Measurements from ENCODE around the gene MPV17L2.
"Not testable (repeated sequence)": the region's sequence is repeated elsewhere in the genome, so short reads cannot be mapped to it uniquely, and the experiment has no call there.

MPV17L2 gene

DNA sequence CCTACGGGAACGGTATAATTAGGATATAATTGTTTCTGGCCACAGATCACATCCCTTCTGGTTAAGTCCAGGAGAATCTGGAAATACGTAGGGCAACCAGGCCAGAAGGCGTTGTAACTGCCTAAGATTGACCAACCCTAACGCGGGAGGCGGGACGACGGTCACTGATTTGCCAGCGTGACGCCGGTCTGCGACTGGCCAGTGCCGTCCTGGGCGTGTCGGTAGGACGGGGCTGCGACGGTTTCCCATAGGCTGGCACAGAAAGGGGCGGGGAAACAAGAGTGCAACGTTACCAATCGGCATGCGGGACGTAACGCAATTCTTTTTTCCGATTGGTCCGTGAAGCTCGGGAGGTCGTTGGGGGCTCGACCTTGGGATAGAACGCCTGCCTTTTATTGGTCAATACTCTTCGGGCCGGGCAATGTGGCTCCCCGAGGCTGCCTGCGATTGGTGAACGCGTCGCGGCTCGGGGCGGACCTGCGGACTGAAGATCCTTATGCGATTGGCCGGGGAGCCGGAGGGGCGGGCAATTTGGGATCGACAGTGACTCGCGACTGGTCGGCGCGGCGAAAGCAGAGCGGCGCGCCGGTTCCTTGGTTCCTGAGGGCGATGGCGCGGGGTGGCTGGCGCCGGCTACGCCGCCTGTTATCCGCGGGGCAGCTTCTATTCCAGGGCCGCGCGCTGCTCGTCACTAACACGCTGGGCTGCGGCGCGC is at the start of gene MPV17L2:
Gene MPV17L2, plus strand, starts transcription at position 546 of the 715 bp plus-strand sequence. Its CDS starts 64 bp downstream, at position 610.
- peak; percentile 100 for DNase-seq (ENCODE audit: low spot score)

- no peak for DNase-seq (ENCODE audit: low spot score)
These were observed 49.1 kb upstream of the MPV17L2 start for GRCh38 chr19:18143902-18144301.

GRCh38 chr19:18144361-18144760 is 48.7 kb upstream of the MPV17L2 start:
- DNase-seq (ENCODE audit: low spot score): no peak

- DNase-seq (ENCODE audit: low spot score): no peak
These were observed 48.1 kb upstream of the MPV17L2 start for GRCh38 chr19:18144906-18145305.

DNA sequence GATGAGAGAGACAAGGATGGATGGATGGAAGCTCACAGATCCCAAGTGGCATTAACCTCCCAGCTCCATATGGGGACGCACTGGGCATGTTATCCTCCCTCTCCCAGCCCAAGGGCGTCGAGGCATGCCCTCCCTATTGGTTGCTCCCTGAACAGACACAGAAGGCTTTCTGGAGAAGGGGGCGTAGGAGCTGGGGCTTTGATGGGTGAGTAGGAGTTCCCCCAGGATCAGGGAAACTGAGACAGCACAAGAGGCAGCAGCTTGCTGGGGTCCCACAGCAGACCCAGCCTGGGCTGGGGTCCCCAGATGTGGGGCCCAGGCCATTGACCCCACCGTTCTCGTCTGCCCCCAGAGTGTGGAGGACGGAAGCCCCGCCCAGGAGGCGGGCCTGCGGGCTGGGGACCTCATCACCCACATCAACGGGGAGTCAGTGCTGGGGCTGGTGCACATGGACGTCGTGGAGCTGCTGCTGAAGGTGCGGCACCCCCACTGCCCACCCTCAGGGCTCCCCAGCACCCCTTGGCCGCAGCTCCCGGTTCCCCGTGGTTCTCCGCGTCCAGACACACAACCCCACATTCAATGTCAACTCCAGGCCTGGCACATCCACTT is 47.5 kb upstream of the MPV17L2 start:
- no peak for DNase-seq (ENCODE audit: low spot score)

DNA sequence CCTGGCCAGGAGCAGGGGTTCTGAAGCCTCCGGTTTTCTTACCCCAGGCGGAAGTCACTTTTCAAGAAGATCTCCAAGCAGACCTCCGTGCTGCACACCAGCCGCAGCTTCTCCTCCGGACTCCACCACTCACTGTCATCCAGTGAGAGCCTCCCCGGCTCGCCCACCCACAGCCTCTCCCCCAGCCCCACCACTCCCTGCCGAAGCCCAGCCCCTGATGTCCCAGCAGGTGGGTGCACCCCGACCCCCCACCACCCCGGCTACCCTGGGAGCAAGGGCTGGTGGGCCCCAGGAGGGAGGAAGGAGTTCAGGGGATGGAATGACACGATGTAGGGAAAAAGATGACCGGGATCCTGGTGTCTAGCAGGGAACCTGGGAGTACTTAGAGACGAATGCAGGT is 45.6 kb upstream of the MPV17L2 start:
- no peak for DNase-seq (ENCODE audit: low spot score)

- DNase-seq (ENCODE audit: low spot score): no peak
These were observed 43.4 kb upstream of the MPV17L2 start for GRCh38 chr19:18149596-18149975.

- DNase-seq (ENCODE audit: low spot score): no peak
These were observed 42.0 kb upstream of the MPV17L2 start for GRCh38 chr19:18150776-18151624.

GRCh38 chr19:18152442-18152816 is 40.6 kb upstream of the MPV17L2 start:
- peak; percentile 97 for DNase-seq (ENCODE audit: low spot score)

GRCh38 chr19:18152817-18153555 is 40.0 kb upstream of the MPV17L2 start, which contains the start of gene PIK3R2:
Gene PIK3R2, plus strand, starts transcription at chr19:18153163. Its CDS starts 2,717 bp downstream, at chr19:18155880.
- DNase-seq (ENCODE audit: low spot score): peak; percentile 99

GRCh38 chr19:18153556-18154134 is 39.4 kb upstream of the MPV17L2 start:
- DNase-seq (ENCODE audit: low spot score): no peak

DNA sequence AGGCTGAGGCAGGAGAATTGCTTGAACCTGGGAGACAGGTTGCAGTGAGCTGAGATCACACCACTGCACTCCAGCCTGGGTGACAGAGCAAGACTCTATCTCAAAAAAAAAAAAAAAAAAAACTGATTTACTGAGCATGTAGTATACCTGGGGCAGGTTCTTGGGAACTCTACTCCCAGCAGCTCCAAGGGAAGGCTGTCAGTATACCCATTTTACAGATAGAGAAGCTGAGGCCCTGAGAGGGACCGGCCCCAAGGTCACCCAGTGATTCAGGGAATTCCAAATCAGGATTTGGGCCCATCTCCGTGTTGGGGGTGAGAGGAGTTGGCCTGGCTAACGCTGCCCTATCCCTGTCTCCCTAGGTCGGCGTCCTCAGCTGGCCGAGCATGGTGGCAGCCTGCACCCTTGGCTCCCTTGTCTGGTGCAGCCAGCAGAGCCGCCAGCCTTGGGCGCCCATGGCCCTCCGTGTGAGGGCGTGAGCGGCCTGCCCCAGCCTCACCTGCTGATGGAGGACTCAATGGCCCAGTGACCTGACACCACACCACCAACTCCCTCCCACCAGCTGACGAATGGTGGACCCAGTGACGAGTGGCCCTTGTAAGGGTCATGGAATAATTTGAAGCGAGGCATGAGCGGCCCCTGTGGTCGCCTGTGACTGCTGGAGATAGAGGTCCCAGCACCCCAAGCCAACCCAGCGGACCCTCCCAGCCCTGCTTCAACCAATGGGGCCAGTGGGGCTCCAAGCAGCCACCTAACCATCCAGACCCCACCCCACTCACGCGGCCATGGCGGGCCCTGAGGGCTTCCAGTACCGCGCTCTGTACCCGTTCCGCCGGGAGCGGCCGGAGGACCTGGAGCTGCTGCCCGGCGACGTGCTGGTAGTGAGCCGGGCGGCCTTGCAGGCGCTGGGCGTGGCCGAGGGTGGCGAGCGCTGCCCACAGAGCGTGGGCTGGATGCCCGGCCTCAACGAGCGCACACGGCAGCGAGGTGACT is 37.6 kb upstream of the MPV17L2 start:
- DNase-seq (ENCODE audit: low spot score): no peak

DNA sequence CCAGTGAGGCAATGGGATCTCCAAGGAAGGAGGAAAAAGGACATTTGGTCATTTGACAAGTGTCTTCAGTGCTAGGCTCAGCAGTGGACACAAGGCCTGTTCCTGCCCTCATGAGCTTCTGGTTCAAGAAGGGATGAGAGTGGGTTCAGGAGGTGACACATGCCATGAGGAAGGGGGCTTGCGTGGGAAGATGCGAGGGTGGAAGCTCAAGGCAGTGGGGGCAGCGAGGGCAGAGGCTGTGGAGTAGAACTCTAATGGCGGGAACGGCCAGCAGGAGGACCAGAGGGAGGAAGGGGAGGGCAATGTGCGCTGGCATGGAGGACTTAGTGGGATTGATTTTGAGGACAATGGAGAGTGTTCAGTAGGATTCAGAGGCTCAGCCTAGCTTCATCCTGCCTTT is 36.8 kb upstream of the MPV17L2 start:
- no peak for DNase-seq (ENCODE audit: low spot score)

GRCh38 chr19:18156841-18157464 is 36.1 kb upstream of the MPV17L2 start:
- peak; percentile 33 for DNase-seq (ENCODE audit: low spot score)

GRCh38 chr19:18157465-18158063 is 35.5 kb upstream of the MPV17L2 start:
- no peak for DNase-seq (ENCODE audit: low spot score)

- DNase-seq (ENCODE audit: low spot score): no peak
These were observed 34.6 kb upstream of the MPV17L2 start for GRCh38 chr19:18158467-18158866.

DNA sequence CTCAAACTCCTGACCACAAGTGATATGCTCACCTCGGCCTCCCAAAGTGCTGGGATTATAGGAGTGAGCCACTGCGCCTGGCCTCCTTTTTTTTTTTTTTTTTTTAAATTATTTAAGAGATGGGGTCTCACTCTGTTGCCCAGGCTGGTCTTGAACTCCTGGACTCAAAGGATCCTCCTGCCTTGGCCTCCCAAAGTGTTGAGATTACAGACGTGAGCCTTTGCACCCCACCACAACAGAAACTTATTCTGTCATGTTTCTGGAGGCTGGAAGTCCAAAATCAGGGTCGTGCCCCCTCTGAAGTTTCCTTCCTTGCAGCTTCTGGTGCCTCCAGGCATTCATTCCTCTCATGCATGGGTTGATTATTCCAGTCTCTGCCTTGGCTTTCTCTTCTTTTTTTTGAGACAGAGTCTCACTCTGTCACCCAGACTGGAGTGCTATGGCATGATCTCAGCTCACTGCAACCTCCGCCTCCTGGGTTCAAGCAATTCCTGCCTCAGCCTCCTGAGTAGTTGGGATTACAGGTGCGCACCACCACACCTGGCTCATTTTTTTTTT is 33.9 kb upstream of the MPV17L2 start:
- not testable (repeated sequence) for DNase-seq (ENCODE audit: low spot score)

DNA sequence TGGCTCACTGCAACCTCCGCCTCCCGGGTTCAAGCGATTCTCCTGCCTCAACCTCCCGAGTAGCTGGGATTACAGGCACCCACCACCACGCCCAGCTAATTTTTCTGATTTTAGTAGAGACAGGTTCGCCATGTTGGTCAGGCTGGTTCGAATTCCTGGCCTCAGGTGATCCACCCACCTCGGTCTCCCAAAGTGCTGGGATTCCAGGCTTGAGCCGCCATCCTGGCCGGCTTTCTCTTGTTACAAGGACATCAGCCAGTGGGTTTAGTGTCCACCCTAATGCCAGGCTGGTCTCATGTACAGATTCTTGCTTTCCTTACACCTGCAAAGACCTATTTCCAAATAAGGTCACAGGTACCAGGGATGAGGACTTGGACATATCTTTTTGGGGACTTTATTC is 33.2 kb upstream of the MPV17L2 start:
- DNase-seq (ENCODE audit: low spot score): no peak

GRCh38 chr19:18160493-18160970 is 32.5 kb upstream of the MPV17L2 start:
- DNase-seq (ENCODE audit: low spot score): no peak

All from kidney capillary endothelial cell (primary cell).